Nephron progenitor cell (in vitro differentiated cells): ENCODE measurements around the gene CIITA.

ENCODE experiments used
- DNase-seq: peaks from one replicate; pipeline ENCODE4 v3.0.0; 2021
- H3K27ac Mint-ChIP-seq: 2 replicates; pipeline ENCODE4 v1.8.0; 2021; ENCODE audit warnings: mild to moderate bottlenecking, moderate library complexity, mixed read lengths
- H3K27me3 Mint-ChIP-seq: 2 replicates; pipeline ENCODE4 v1.8.0; 2021; ENCODE audit warnings: mild to moderate bottlenecking, low read depth, mixed read lengths; ENCODE audit not compliant: poor library complexity
- H3K36me3 Mint-ChIP-seq: 2 replicates; pipeline ENCODE4 v1.8.0; 2021; ENCODE audit warnings: low read depth, mixed read lengths
- H3K4me1 Mint-ChIP-seq: 2 replicates; pipeline ENCODE4 v1.8.0; 2021; ENCODE audit warnings: mixed read lengths
- H3K4me3 Mint-ChIP-seq: 2 replicates; pipeline ENCODE4 v1.8.0; 2021; ENCODE audit warnings: mild to moderate bottlenecking, moderate library complexity, mixed read lengths
- H3K9me3 Mint-ChIP-seq: 2 replicates; pipeline ENCODE4 v1.8.0; 2021; ENCODE audit warnings: mild to moderate bottlenecking, moderate library complexity, mixed read lengths
- CTCF ChIP-seq: fragments of 200-600 bp; sonication (generic); IDR thresholded peaks from 2 replicates; pipeline ENCODE4 v1.5.0; 2021; ENCODE audit warnings: antibody characterized with exemption

CIITA gene

GRCh38 chr16:10936272-10936984 is 59.4 kb downstream of the CIITA start:
- H3K4me1 Mint-ChIP-seq = peaks cover 55% of the 10 kb centered on the region
- H3K36me3 Mint-ChIP-seq = peaks cover 10% of the 10 kb centered on the region
- no peak for TF ChIP-seq CTCF
- DNase-seq = no peak
- H3K27me3 Mint-ChIP-seq = peaks cover 5% of the 10 kb centered on the region
- no peak overlapping the region for H3K27ac Mint-ChIP-seq
- H3K9me3 Mint-ChIP-seq = no peaks in the 10 kb centered on the region
- no peak overlapping the region for H3K4me3 Mint-ChIP-seq

GRCh38 chr16:10937068-10937859 is 60.3 kb downstream of the CIITA start:
- H3K27me3 Mint-ChIP-seq = peaks cover 5% of the 10 kb centered on the region
- TF ChIP-seq CTCF = no peak
- peaks cover 55% of the 10 kb centered on the region for H3K4me1 Mint-ChIP-seq
- DNase-seq = no peak
- no peaks in the 10 kb centered on the region for H3K9me3 Mint-ChIP-seq
- no peak overlapping the region for H3K27ac Mint-ChIP-seq
- H3K36me3 Mint-ChIP-seq = peaks cover 10% of the 10 kb centered on the region
- peak overlapping the region; percentile 25 for H3K4me3 Mint-ChIP-seq

DNA sequence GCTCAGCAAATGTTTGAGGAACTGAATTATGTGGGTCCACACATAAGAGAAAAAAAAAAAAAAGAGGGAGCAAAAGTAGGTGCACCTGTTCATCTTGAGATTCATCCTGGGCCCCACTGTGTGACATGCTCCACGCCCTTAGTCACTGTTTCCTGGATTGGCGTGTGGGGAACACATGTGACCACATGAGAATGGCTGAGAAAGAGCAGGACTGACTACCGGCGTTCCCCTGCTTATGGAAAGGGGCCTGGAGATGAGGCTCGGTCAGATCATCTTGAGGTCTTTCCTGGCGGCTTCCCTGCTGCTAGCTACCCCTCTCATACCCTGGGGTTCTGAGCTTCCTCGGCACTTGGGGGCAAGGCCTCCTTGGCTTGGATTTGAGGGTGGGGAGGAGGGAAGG is 61.3 kb downstream of the CIITA start:
- Mint-ChIP-seq H3K4me3 (no peak overlapping the region), H3K9me3 (no peaks in the 10 kb centered on the region), H3K27ac (no peak overlapping the region), H3K36me3 (peaks cover 10% of the 10 kb centered on the region), H3K4me1 (peaks cover 60% of the 10 kb centered on the region), H3K27me3 (peaks cover 5% of the 10 kb centered on the region)
- no peak for TF ChIP-seq CTCF
- DNase-seq = no peak

DNA sequence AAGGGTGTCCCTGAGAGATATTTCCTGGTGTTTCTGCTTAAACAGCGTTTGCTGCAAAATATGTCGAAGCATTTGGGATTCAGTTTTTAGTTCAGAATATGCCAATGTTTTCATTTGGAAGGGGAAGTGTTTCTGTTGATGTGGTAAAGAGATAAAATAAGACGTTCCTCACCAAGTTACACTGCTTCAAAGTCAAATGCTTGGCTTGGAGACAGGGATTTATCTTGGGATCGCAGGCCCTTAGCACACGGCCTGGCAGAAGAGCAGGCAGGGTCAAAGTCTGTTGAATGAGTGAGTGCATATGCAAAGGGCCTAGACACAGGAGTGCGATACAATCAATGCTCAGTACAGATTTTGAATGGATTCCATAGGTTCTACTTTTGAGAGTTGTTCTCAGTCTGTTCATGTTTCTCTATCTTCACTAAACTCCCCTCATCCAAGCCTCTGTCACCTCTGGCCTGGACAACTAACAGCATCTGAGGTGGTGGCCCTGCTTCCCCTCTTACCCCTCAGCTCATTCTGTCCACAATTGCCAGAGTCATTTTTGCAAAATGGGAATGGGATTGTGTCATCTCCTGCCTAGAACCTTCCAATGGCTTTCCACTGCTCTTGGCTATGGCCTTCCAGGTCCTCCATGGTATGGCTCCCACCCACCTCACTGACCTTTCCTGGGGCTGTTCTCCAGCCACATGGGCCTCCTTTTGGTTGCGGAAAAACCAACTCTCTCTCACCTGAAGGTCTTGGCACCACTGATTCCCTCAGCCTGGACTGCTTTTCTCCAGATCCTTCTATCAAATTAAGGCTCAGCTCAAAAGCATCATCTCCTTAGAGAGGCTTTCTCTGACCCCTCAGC is 62.0 kb downstream of the CIITA start:
- peaks cover 10% of the 10 kb centered on the region for H3K36me3 Mint-ChIP-seq
- peaks cover 5% of the 10 kb centered on the region for H3K27me3 Mint-ChIP-seq
- H3K4me1 Mint-ChIP-seq = peaks cover 64% of the 10 kb centered on the region
- no peak for TF ChIP-seq CTCF
- H3K9me3 Mint-ChIP-seq = no peaks in the 10 kb centered on the region
- no peak overlapping the region for H3K27ac Mint-ChIP-seq
- no peak for DNase-seq
- H3K4me3 Mint-ChIP-seq = peak overlapping the region; percentile 94

DNA sequence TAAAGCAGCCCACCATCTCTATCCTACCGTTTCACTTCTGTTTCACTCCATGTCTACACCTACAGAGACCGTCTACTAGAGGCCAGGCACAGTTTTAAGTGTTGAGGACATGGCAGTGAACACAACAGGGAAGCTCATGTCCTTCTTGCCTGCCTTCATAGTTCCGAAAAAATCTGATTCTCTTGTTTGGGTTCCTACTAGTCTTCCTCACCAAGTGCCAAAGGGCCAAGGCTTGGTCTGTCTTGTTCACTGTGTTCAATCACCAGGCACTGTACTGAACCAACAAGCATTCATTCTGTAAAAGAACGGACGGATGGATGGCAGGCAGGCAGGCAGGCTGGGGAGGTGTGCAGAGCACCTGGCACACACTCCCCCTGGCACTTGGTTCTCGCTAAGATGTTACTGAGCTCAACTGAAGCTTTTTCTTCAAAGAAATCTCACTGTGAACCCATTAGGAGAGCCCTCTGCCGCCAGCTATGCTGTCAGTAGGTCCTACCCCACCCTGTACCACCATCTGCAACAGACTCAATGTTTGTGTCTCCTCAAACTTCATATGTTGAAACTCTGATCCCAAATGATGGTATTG is 62.7 kb downstream of the CIITA start:
- no peak for DNase-seq
- H3K9me3 Mint-ChIP-seq = no peaks in the 10 kb centered on the region
- H3K4me3 Mint-ChIP-seq = peak overlapping the region; percentile 94
- no peak overlapping the region for H3K27ac Mint-ChIP-seq
- peaks cover 71% of the 10 kb centered on the region for H3K4me1 Mint-ChIP-seq
- peaks cover 10% of the 10 kb centered on the region for H3K36me3 Mint-ChIP-seq
- H3K27me3 Mint-ChIP-seq = peaks cover 5% of the 10 kb centered on the region
- no peak for TF ChIP-seq CTCF
